Central memory CD8-positive, alpha-beta T cell (primary cell): Measurements from ENCODE around the gene TMEM14A.

Experiments used
- ATAC-seq: fragments of 150-1000 bp; cut with Tn5 transposase; replicated peaks from 2 replicates; pipeline ENCODE4 v1.10.0; 2022; ENCODE audit warnings: mild to moderate bottlenecking, moderate FRiP score, moderate number of reproducible peaks; ENCODE audit not compliant: poor library complexity, severe bottlenecking; ENCODE audit errors: extremely low read depth
- DNase-seq, 2 donors: peaks; one replicate each; pipeline ENCODE4 v3.0.0; 2021; ENCODE audit warnings: low spot score in 2 of 2
- H3K27ac Mint-ChIP-seq: one replicate; pipeline ENCODE4 v1.8.0; 2022; ENCODE audit warnings: low read depth, mild to moderate bottlenecking, moderate library complexity, mixed read lengths
- H3K27me3 Mint-ChIP-seq: one replicate; pipeline ENCODE4 v1.8.0; 2022; ENCODE audit warnings: mixed read lengths
- H3K36me3 Mint-ChIP-seq: one replicate; pipeline ENCODE4 v1.8.0; 2022; ENCODE audit warnings: mild to moderate bottlenecking, moderate library complexity, mixed read lengths; ENCODE audit not compliant: insufficient read depth
- H3K4me1 Mint-ChIP-seq: one replicate; pipeline ENCODE4 v1.8.0; 2022; ENCODE audit warnings: mixed read lengths
- H3K4me3 Mint-ChIP-seq: one replicate; pipeline ENCODE4 v1.8.0; 2022; ENCODE audit warnings: mild to moderate bottlenecking, moderate library complexity, mixed read lengths
- H3K9me3 Mint-ChIP-seq: one replicate; pipeline ENCODE4 v1.8.0; 2022; ENCODE audit warnings: mixed read lengths

TMEM14A gene

DNA sequence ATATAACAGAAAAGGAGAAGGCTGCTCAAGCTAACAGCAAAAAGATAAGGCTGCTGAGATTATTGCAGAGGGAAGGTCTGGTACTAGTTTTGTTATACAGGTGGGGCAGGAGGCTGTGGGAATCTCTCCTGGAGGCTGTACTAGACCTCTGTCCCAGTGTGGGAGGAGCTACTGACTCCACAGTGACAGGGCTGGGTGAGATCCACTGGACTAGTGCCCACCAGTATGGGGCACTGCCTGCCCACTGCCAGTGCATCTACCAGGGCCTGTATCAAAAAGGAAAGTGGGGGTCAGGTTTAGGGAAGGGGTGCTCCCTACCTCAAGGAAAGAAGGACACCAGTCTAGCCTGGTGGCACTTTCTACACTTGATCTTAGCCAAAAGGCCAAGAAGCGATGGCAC lies 62.3 kb downstream of the TMEM14A start:
- no peaks in the 10 kb centered on the region for H3K4me1 Mint-ChIP-seq
- DNase-seq (no peak), ATAC-seq (no peak)
- H3K4me3 Mint-ChIP-seq: no peak overlapping the region
- no peak overlapping the region for H3K27ac Mint-ChIP-seq
- peaks cover 9% of the 10 kb centered on the region for H3K27me3 Mint-ChIP-seq
- H3K9me3 Mint-ChIP-seq: no peaks in the 10 kb centered on the region
- peaks cover 3% of the 10 kb centered on the region for H3K36me3 Mint-ChIP-seq

GRCh38 chr6:52734072-52734471 lies 63.2 kb downstream of the TMEM14A start:
- H3K4me1 Mint-ChIP-seq: no peaks in the 10 kb centered on the region
- H3K4me3 Mint-ChIP-seq: no peak overlapping the region
- peaks cover 9% of the 10 kb centered on the region for H3K27me3 Mint-ChIP-seq
- ATAC-seq (no peak), DNase-seq (no peak)
- no peaks in the 10 kb centered on the region for H3K9me3 Mint-ChIP-seq
- peaks cover 3% of the 10 kb centered on the region for H3K36me3 Mint-ChIP-seq
- H3K27ac Mint-ChIP-seq: no peak overlapping the region

GRCh38 chr6:52735071-52735470 lies 64.2 kb downstream of the TMEM14A start:
- Mint-ChIP-seq H3K27me3 (peaks cover 9% of the 10 kb centered on the region), H3K27ac (no peak overlapping the region), H3K4me1 (no peaks in the 10 kb centered on the region), H3K9me3 (no peaks in the 10 kb centered on the region), H3K4me3 (no peak overlapping the region), H3K36me3 (peaks cover 3% of the 10 kb centered on the region)
- DNase-seq (no peak), ATAC-seq (no peak)

DNA sequence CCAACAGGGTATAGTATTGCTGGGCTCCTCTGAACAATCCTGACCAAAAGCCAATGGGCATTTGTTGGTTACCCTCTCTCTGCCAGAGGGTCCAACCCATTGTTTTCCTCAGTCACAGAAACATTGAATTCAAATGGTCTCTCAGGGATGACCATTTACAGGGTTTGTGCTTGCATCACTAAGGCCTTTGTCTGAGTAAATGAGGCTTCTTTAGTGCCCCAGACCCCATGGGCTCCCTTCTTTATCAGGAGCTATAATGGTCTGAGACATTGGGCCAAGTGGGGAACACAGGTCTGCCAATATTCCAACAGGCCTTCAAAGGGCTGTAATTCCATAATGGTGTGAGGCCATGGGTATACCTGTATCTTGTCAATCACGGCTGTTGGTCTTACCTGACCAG lies 65.2 kb downstream of the TMEM14A start:
- no peak overlapping the region for H3K4me3 Mint-ChIP-seq
- H3K27ac Mint-ChIP-seq: no peak overlapping the region
- H3K9me3 Mint-ChIP-seq: no peaks in the 10 kb centered on the region
- ATAC-seq (no peak), DNase-seq (no peak)
- peaks cover 3% of the 10 kb centered on the region for H3K36me3 Mint-ChIP-seq
- no peaks in the 10 kb centered on the region for H3K4me1 Mint-ChIP-seq
- peaks cover 9% of the 10 kb centered on the region for H3K27me3 Mint-ChIP-seq
